GM12878 (cell line): ENCODE data around the gene BATF. TPM values are rescaled to one million over a fixed set of nuclear protein-coding genes. Genes with fewer than 3 reads are reported as not detected.

Experiments used
- ATAC-seq: fragments of 200-7000 bp; cut with Tn5 transposase; 3 replicates; pipeline ENCODE4 v1.9.1; 2020; ENCODE audit warnings: mild to moderate bottlenecking, moderate library complexity
- BruUV-seq: library from RNA; stranded (reverse); fragments of 400-500 nt; replicated peaks from 2 replicates; lab custom pipeline; 2021; lab: Mats Ljungman, UMichigan
- CTCF ChIA-PET: fragments of 300-600 bp; sonication (Branson Sonifier 250); formaldehyde crosslinking; extraction: SDS; loops from one replicate; lab custom pipeline; 2021; ENCODE audit warnings: inconsistent platforms; lab: Yijun Ruan, JAX
- POLR2A ChIA-PET: fragments of 350-600 bp; formaldehyde crosslinking; extraction: SDS; loops from one replicate; lab custom pipeline; 2021; ENCODE audit warnings: inconsistent platforms; lab: Charles Lee
- RAD21 ChIA-PET: fragments of 300-600 bp; sonication (Branson Sonifier 250); formaldehyde crosslinking; loops from one replicate; lab custom pipeline; 2023; ENCODE audit warnings: antibody characterized with exemption; ENCODE audit not compliant: unreplicated experiment; lab: Charles Lee
- SMC1A ChIA-PET: fragments of 300-600 bp; sonication (Branson Sonifier 250); formaldehyde crosslinking; loops from one replicate; lab custom pipeline; 2023; ENCODE audit not compliant: unreplicated experiment, uncharacterized antibody; lab: Charles Lee
- DNase-seq: peaks from one replicate; pipeline ENCODE4 v3.0.0-alpha.2; 2011; ENCODE audit warnings: low read depth, low spot score
- FAIRE-seq: peaks from 3 replicates; lab custom pipeline; 2011; peaks lifted over from hg19 to GRCh38; lab: Jason Lieb, UNC
- H2AFZ ChIP-seq: 2 replicates; pipeline ENCODE4 v1.6.0; 2011; ENCODE audit warnings: low read depth, low read length, control low read depth; ENCODE audit not compliant: control insufficient read depth
- H3K27ac ChIP-seq: 2 replicates; pipeline ENCODE4 v1.5.1; 2011; ENCODE audit warnings: control low read depth; ENCODE audit not compliant: control insufficient read depth, insufficient read depth
- H3K27me3 ChIP-seq, 2 experiments: replicated peaks in 1 of 2; 2 replicates each; pipeline versions ENCODE4 v1.6.0 to v1.6.1; 2011; ENCODE audit warnings: low read length in 1 of 2; ENCODE audit not compliant: control insufficient read depth in 2 of 2, insufficient read depth in 2 of 2
- H3K36me3 ChIP-seq, 2 experiments: 2 replicates each; pipeline ENCODE4 v1.5.1; 2011; ENCODE audit warnings: low read length in 1 of 2; ENCODE audit not compliant: control insufficient read depth in 2 of 2, insufficient read depth in 2 of 2
- H3K4me1 ChIP-seq: 2 replicates; pipeline ENCODE4 v1.6.1; 2011; ENCODE audit warnings: mild to moderate bottlenecking, low read length, moderate library complexity, mixed read lengths; ENCODE audit not compliant: control insufficient read depth, insufficient read depth
- H3K4me2 ChIP-seq: 2 replicates; pipeline ENCODE4 v1.6.0; 2011; ENCODE audit warnings: control low read depth; ENCODE audit not compliant: control insufficient read depth, insufficient read depth
- H3K4me3 ChIP-seq: fragments of 200-600 bp; sonication (generic); 2 replicates; pipeline ENCODE4 v1.5.1; 2016
- H3K79me2 ChIP-seq: 2 replicates; pipeline ENCODE4 v1.6.0; 2011; ENCODE audit warnings: low read length; ENCODE audit not compliant: control insufficient read depth, insufficient read depth
- H3K9ac ChIP-seq: 2 replicates; pipeline ENCODE4 v1.8.0; 2011; ENCODE audit warnings: low read length, control low read depth, mixed read lengths; ENCODE audit not compliant: control insufficient read depth, insufficient read depth
- H3K9me3 ChIP-seq: replicated peaks from 3 replicates; pipeline ENCODE4 v1.5.1; 2011; ENCODE audit warnings: mild to moderate bottlenecking, low read length; ENCODE audit not compliant: control insufficient read depth, insufficient read depth
- H4K20me1 ChIP-seq: 2 replicates; pipeline ENCODE4 v1.6.0; 2011; ENCODE audit not compliant: control insufficient read depth, insufficient read depth
- BHLHE40 ChIP-seq, 2 experiments: fragments of 450-650 bp in 1 of 2; IDR thresholded peaks; 2 replicates each; pipeline ENCODE4 v1.6.1; 2011 to 2017; ENCODE audit warnings: low read depth in 2 of 2, borderline replicate concordance in 1 of 2, improper control_type of control experiment in 1 of 2, low read length in 1 of 2, mild to moderate bottlenecking in 1 of 2
- BRCA1 ChIP-seq: IDR thresholded peaks from 2 replicates; pipeline ENCODE4 v1.6.1; 2011; ENCODE audit warnings: low read depth, low read length, improper control_type of control experiment
- CBX3 ChIP-seq: fragments of 200-600 bp; sonication (generic); IDR thresholded peaks from 2 replicates; pipeline ENCODE4 v1.6.1; 2016; ENCODE audit warnings: low read depth, borderline replicate concordance
- DPF2 ChIP-seq: fragments of 450-650 bp; IDR thresholded peaks from 2 replicates; pipeline ENCODE4 v1.6.1; 2017; ENCODE audit warnings: mild to moderate bottlenecking
- IRF3 ChIP-seq: fragments of 450-650 bp; IDR thresholded peaks from 2 replicates; pipeline ENCODE4 v1.6.1; 2014; ENCODE audit warnings: mild to moderate bottlenecking
- KLF5 ChIP-seq: fragments of 450-650 bp; IDR thresholded peaks from 2 replicates; pipeline ENCODE4 v1.6.1; 2014; ENCODE audit warnings: mild to moderate bottlenecking; ENCODE audit not compliant: partially characterized antibody
- LARP7 ChIP-seq: fragments of 450-650 bp; IDR thresholded peaks from 2 replicates; pipeline ENCODE4 v1.6.1; 2017; ENCODE audit warnings: mild to moderate bottlenecking
- MEF2A ChIP-seq: IDR thresholded peaks from 2 replicates; pipeline ENCODE4 v1.6.1; 2011; ENCODE audit warnings: low read depth, mild to moderate bottlenecking, low read length, moderate library complexity; ENCODE audit not compliant: insufficient read depth
- MLLT1 ChIP-seq: fragments of 450-650 bp; IDR thresholded peaks from 2 replicates; pipeline ENCODE4 v1.6.1; 2016; ENCODE audit warnings: mild to moderate bottlenecking
- PAX8 ChIP-seq: fragments of 450-650 bp; IDR thresholded peaks from 2 replicates; pipeline ENCODE4 v1.6.1; 2017; ENCODE audit warnings: mild to moderate bottlenecking, moderate library complexity
- POLR2AphosphoS5 ChIP-seq: IDR thresholded peaks from 2 replicates; pipeline ENCODE4 v1.6.1; 2011; ENCODE audit warnings: mild to moderate bottlenecking, low read length, inconsistent platforms
- RAD51 ChIP-seq: fragments of 450-650 bp; IDR thresholded peaks from 2 replicates; pipeline ENCODE4 v1.6.1; 2016; ENCODE audit warnings: moderate library complexity, mild to moderate bottlenecking, inconsistent platforms
- RELB ChIP-seq: fragments of 450-650 bp; IDR thresholded peaks from 2 replicates; pipeline ENCODE4 v1.6.1; 2017; ENCODE audit warnings: low read depth, mild to moderate bottlenecking, moderate library complexity
- SIX5 ChIP-seq: IDR thresholded peaks from 2 replicates; pipeline ENCODE4 v1.6.1; 2011; ENCODE audit warnings: mild to moderate bottlenecking, low read depth, low read length, moderate library complexity; ENCODE audit not compliant: severe bottlenecking
- SMC3 ChIP-seq: IDR thresholded peaks from 2 replicates; pipeline ENCODE4 v1.6.1; 2011; ENCODE audit warnings: low read length, improper control_type of control experiment, borderline replicate concordance
- TAF1 ChIP-seq: IDR thresholded peaks from 2 replicates; pipeline ENCODE4 v1.6.1; 2011; ENCODE audit warnings: mild to moderate bottlenecking, low read depth, low read length, borderline replicate concordance
- TARDBP ChIP-seq: IDR thresholded peaks from 2 replicates; pipeline ENCODE4 v1.6.1; 2016; ENCODE audit warnings: borderline replicate concordance
- USF2 ChIP-seq: IDR thresholded peaks from 2 replicates; pipeline ENCODE4 v1.6.1; 2011; ENCODE audit warnings: low read depth, low read length, improper control_type of control experiment, borderline replicate concordance
- WGBS: methylation state at CpG from one replicate; pipeline ENCODE4 v1.1.6; 2016; ENCODE audit warnings: low lambda C conversion rate; ENCODE audit not compliant: insufficient replicate concordance, insufficient coverage; ENCODE audit errors: missing lambda C conversion rate; 5-methylcytosine and 5-hydroxymethylcytosine counted together
- in situ Hi-C: fragments of 300-500 bp; cut with MboI; formaldehyde crosslinking; loops from 9 replicates; pipeline ENCODE4 v1.14.3; 2018; ENCODE audit warnings: mixed read lengths
- intact Hi-C: fragments of 100-400 bp; cut with micrococcal nuclease; formaldehyde crosslinking; loops from one replicate; pipeline ENCODE4 v1.14.2; 2022; ENCODE audit not compliant: unreplicated experiment
- polyA plus RNA-seq, 11 experiments: library from polyadenylated mRNA; depleted of rRNA in 4 of 11; unstranded in 6 of 11; stranded (reverse) in 5 of 11; fragments of >200 nt; fragmentation: Nextera tagmentation in 4 of 11; fragmentation: Illumina TruSeq in 1 of 11; extraction: Ambion mirVana in 4 of 11; extraction: Trizol in 1 of 11; gene quantifications; 1 replicate in 1 of 11; 2 replicates in 10 of 11; pipeline versions ENCODE4 v1.2.1 to v1.2.3, GENCODE V29; 2011 to 2016; ENCODE audit warnings: inconsistent platforms in 2 of 11, missing spikeins in 2 of 11, low read depth in 1 of 11
- total RNA-seq, 4 experiments: library from RNA; depleted of rRNA in 3 of 4; stranded (reverse); fragments of >200 nt in 3 of 4; fragmentation: Illumina TruSeq in 1 of 4; extraction: Trizol in 1 of 4; gene quantifications; 2 replicates each; pipeline versions ENCODE4 v1.2.1 to v1.2.3, GENCODE V29; 2013 to 2021

The BATF gene
- total and polyA plus RNA-seq, 10 of the 15 experiments (the other 5 are each of a cell fraction or from before 2014, with no cell fraction given): 10.0 to 154 (median 103) TPM

- H3K79me2 ChIP-seq: peaks cover 76% of the 10 kb centered on the region
- ChIA-PET CTCF (interaction anchor here (0.7 to 21.2 kb wide), 18 partner anchors 8 to 215 kb away, joined by 3 to 520 read pairs (median 12); partner anchors contain the start of genes ERG28, FLVCR2 and TTLL5), SMC1A (interaction anchor here (1.0 to 19.9 kb wide), 15 partner anchors 9 to 222 kb away, joined by 3 to 619 read pairs (median 7); partner anchors contain the start of genes ERG28, FLVCR2 and TTLL5), RAD21 (interaction anchor here (0.6 to 21.5 kb wide), 23 partner anchors 18 to 147 kb away, joined by 3 to 645 read pairs (median 3); partner anchors contain the start of genes ERG28, FLVCR2 and TTLL5), POLR2A (interaction anchor here (0.8 to 19.7 kb wide), 16 partner anchors 12 to 136 kb away, joined by 3 to 385 read pairs (median 9); partner anchors contain the start of gene FLVCR2)
- no TSS peak for BruUV-seq
- WGBS: 39% methylated on average over 11 of the region's 11 CpGs
- H2AFZ ChIP-seq: peak overlapping the region; percentile 66
- in situ Hi-C loops (no loop called here), intact Hi-C loops (loop anchor here (5.0 kb wide), 1 partner anchor 33 kb away; no protein-coding TSS in a partner anchor)
- H3K9ac ChIP-seq: no peak overlapping the region
- H3K9me3 ChIP-seq: no peaks in the 10 kb centered on the region; the same call in 2 of the 3 replicates
- H3K4me3 ChIP-seq: peak overlapping the region; percentile 28; the same call in 1 of the 2 replicates
- H3K4me2 ChIP-seq: peak overlapping the region; percentile 76
- no peaks in the 10 kb centered on the region for H4K20me1 ChIP-seq
- FAIRE-seq (no peak), ATAC-seq (no peak), DNase-seq (no peak)
- H3K27me3 ChIP-seq: no peaks in the 10 kb centered on the region
- H3K4me1 ChIP-seq: peaks cover 50% of the 10 kb centered on the region
- peak overlapping the region; percentile 93 for H3K27ac ChIP-seq
- H3K36me3 ChIP-seq: peaks cover 0 to 1% of the 10 kb centered on the region in 2 experiments; a peak in 1 of 4 replicates
- TF ChIP-seq MEF2A (no peak), BRCA1 (no peak), TARDBP (no peak), DPF2 (no peak), LARP7 (no peak), SMC3 (0 out of 2 replicates have a peak, but pooled peaks have one; percentile 11), IRF3 (no peak), BHLHE40 (IDR thresholded peaks at IDR 0.05; ENCODE audit: borderline replicate concordance in 1 of 2, low read depth in 2 of 2, low read length in 1 of 2) (no peak), RELB (no peak), MLLT1 (peak; percentile 96), POLR2AphosphoS5 (no peak; the same call in 1 of the 2 replicates), CBX3 (no peak), PAX8 (no peak), USF2 (peak; percentile 11; the same call in 1 of the 2 replicates), RAD51 (peak; percentile 87), KLF5 (no peak), TAF1 (no peak), SIX5 (no peak)
Measured at GRCh38 chr14:75519826-75520728, 2.2 kb upstream of the BATF start.
